ENCODE results near the gene ATP2C2. TPM values are rescaled to one million over a fixed set of nuclear protein-coding genes. Genes with fewer than 3 reads are reported as not detected.

ATP2C2 gene
- total and polyA plus RNA-seq, 9 of the 15 experiments (the other 6 are each of a cell fraction or from before 2014, with no cell fraction given): 0.75 TPM; not detected in 8

GRCh38 chr16:84410361-84411138, 42.2 kb downstream of the ATP2C2 start:
- Histone ChIP-seq H3K4me1 (replicated peaks in 1 of 2; ENCODE audit: control insufficient read depth in 2 of 2, insufficient read depth in 2 of 2, low read length in 2 of 2) (no peaks in the 10 kb centered on the region), H4K20me1 (replicated peaks; ENCODE audit: control insufficient read depth, insufficient read depth, low read length) (no peaks in the 10 kb centered on the region; the same call in 1 of the 2 replicates), H3K9me1 (ENCODE audit: control insufficient read depth, insufficient read depth, low read length) (no peaks in the 10 kb centered on the region), H3K79me2 (ENCODE audit: control insufficient read depth, insufficient read depth, low read length) (no peaks in the 10 kb centered on the region), H3K27ac (ENCODE audit: extremely low read depth, low read depth, low read length) (no peak overlapping the region), H3K36me3 (ENCODE audit: control insufficient read depth, insufficient read depth, low read length) (no peaks in the 10 kb centered on the region), H3K27me3 (ENCODE audit: control insufficient read depth in 2 of 2, insufficient read depth in 2 of 2, low read length in 2 of 2) (peaks cover 68 to 93% of the 10 kb centered on the region in 2 experiments), H3K4me3 (no peak overlapping the region), H3K9ac (ENCODE audit: insufficient read depth in 1 of 2, low read depth in 2 of 2, low read length in 2 of 2) (no peak overlapping the region), H3K9me3 (replicated peaks; ENCODE audit: control insufficient read depth, insufficient read depth, low read depth, low read length) (no peaks in the 10 kb centered on the region), H2AFZ (ENCODE audit: low read depth, low read length) (no peak overlapping the region), H3K4me2 (ENCODE audit: insufficient read depth, low read length) (no peak overlapping the region)
- in situ Hi-C loops (cut with MboI): no loop called here
- no peak for ATAC-seq
- no peak for FAIRE-seq
- ChIA-PET CTCF (ENCODE audit: low intra/inter-chr PET ratio) (interaction anchor here (0.6 kb wide), 1 partner anchor 66 kb away, joined by 3 read pairs; no protein-coding TSS in a partner anchor), POLR2A (interaction anchor here (1.1 kb wide), 1 partner anchor 21 kb away, joined by 4 read pairs; no protein-coding TSS in a partner anchor)
- BruUV-seq (replicated peaks): no TSS peak
- 2% methylated on average over 11 of the region's 11 CpGs for WGBS (ENCODE audit: insufficient coverage, low coverage, missing lambda C conversion rate)
- intact Hi-C loops (cut with micrococcal nuclease): no loop called here
- DNase-seq (ENCODE audit: extremely low read depth in 1 of 4, low spot score in 3 of 4): no peak
- no peak for TF ChIP-seq FUS (optimal IDR thresholded peaks at IDR 0.05; ENCODE audit: low read depth, low read length)
- TF ChIP-seq RBM25 (IDR thresholded peaks at IDR 0.05; ENCODE audit: low read depth, low read length, severe bottlenecking): peak; percentile 84
- no peak for TF ChIP-seq TCF7 (IDR thresholded peaks at IDR 0.05; ENCODE audit: borderline replicate concordance)
- TF ChIP-seq ATF2 (CRISPR knock-in tag; IDR thresholded peaks at IDR 0.05): no peak
- TF ChIP-seq ILF3 (IDR thresholded peaks at IDR 0.05; ENCODE audit: borderline replicate concordance): no peak
- TF ChIP-seq CBX2 (IDR thresholded peaks at IDR 0.05; ENCODE audit: insufficient read depth, low read length, poor library complexity, severe bottlenecking): no peak
- no peak for TF ChIP-seq MAFK (IDR thresholded peaks at IDR 0.05; ENCODE audit: low read length)
- TF ChIP-seq MEIS2 (IDR thresholded peaks at IDR 0.05; ENCODE audit: partially characterized antibody): peak; percentile 27
- no peak for TF ChIP-seq ZNF239 (CRISPR knock-in tag; IDR thresholded peaks at IDR 0.05)
- peak; percentile 70; the same call in 1 of the 2 replicates for TF ChIP-seq BCOR (IDR thresholded peaks at IDR 0.05)
- TF ChIP-seq ESRRA (IDR thresholded peaks at IDR 0.05; ENCODE audit: borderline replicate concordance, low read depth): no peak
- no peak for TF ChIP-seq FOXK2 (conservative IDR thresholded peaks at IDR 0.05 in 1 of 2, IDR thresholded peaks at IDR 0.05 in 1 of 2; ENCODE audit: low read depth in 2 of 2)
- TF ChIP-seq HOMEZ (CRISPR knock-in tag; IDR thresholded peaks at IDR 0.05): no peak
- TF ChIP-seq TRIM28 (IDR thresholded peaks at IDR 0.05): no peak
- no peak for TF ChIP-seq ELK1 (CRISPR knock-in tag; IDR thresholded peaks at IDR 0.05)
- no peak for TF ChIP-seq MAFF (IDR thresholded peaks at IDR 0.05; ENCODE audit: low read length)
- no peak for TF ChIP-seq ZNF449 (CRISPR knock-in tag; IDR thresholded peaks at IDR 0.05)

Data from K562 (cell line).